Osteoblast (primary cell): ENCODE results near the gene RAC2. TPM values are rescaled to one million over a fixed set of nuclear protein-coding genes. Genes with fewer than 3 reads are reported as not detected.

Source experiments
- DNase-seq: peaks from one replicate; pipeline ENCODE4 v3.0.0; 2011; ENCODE audit warnings: low spot score, mixed read lengths; ENCODE audit not compliant: insufficient read length; ENCODE audit errors: missing footprints
- H2AFZ ChIP-seq: 2 replicates; pipeline ENCODE4 v1.6.0; 2011; ENCODE audit warnings: mild to moderate bottlenecking, low read length
- H3K27ac ChIP-seq: 2 replicates; pipeline ENCODE4 v1.5.1; 2011; ENCODE audit warnings: mild to moderate bottlenecking, low read depth, low read length, moderate library complexity
- H3K27me3 ChIP-seq: 2 replicates; pipeline ENCODE4 v1.6.0; 2012; ENCODE audit warnings: mild to moderate bottlenecking, control low read depth, inconsistent platforms, low read length, moderate library complexity; ENCODE audit not compliant: insufficient read depth
- H3K36me3 ChIP-seq: 2 replicates; pipeline ENCODE4 v1.5.1; 2011; ENCODE audit warnings: mild to moderate bottlenecking, low read length, control low read depth, moderate library complexity; ENCODE audit not compliant: insufficient read depth
- H3K4me1 ChIP-seq: 2 replicates; pipeline ENCODE4 v1.5.1; 2011; ENCODE audit warnings: mild to moderate bottlenecking, low read length, control low read depth, moderate library complexity; ENCODE audit not compliant: insufficient read depth
- H3K4me2 ChIP-seq: 2 replicates; pipeline ENCODE4 v1.6.0; 2011; ENCODE audit warnings: mild to moderate bottlenecking, low read length; ENCODE audit not compliant: insufficient read depth
- H3K4me3 ChIP-seq: fragments of 200-600 bp; sonication (generic); 3 replicates; pipeline ENCODE4 v1.5.1; 2012; ENCODE audit warnings: mild to moderate bottlenecking, low read length, inconsistent platforms; ENCODE audit not compliant: insufficient read depth
- H3K79me2 ChIP-seq: 2 replicates; pipeline ENCODE4 v1.6.0; 2012; ENCODE audit warnings: mild to moderate bottlenecking, low read length, control low read depth, inconsistent platforms; ENCODE audit not compliant: insufficient read depth
- H3K9me3 ChIP-seq: 2 replicates; pipeline ENCODE4 v1.5.1; 2011; ENCODE audit warnings: low read depth, low read length, control low read depth
- H4K20me1 ChIP-seq: 2 replicates; pipeline ENCODE4 v1.6.0; 2012; ENCODE audit warnings: mild to moderate bottlenecking, low read length, control low read depth; ENCODE audit not compliant: insufficient read depth
- CTCF ChIP-seq: IDR thresholded peaks from 2 replicates; pipeline ENCODE4 v1.5.1; 2011; ENCODE audit warnings: mild to moderate bottlenecking, low read depth, low read length, moderate library complexity; ENCODE audit errors: extremely low read depth
- total RNA-seq: library from RNA; depleted of rRNA; stranded (reverse); fragments of >200 nt; gene quantifications from 2 replicates; pipeline ENCODE4 v1.2.3, GENCODE V29; 2012

The RAC2 gene
- total RNA-seq, 1 donor, result 14.5 TPM

DNA sequence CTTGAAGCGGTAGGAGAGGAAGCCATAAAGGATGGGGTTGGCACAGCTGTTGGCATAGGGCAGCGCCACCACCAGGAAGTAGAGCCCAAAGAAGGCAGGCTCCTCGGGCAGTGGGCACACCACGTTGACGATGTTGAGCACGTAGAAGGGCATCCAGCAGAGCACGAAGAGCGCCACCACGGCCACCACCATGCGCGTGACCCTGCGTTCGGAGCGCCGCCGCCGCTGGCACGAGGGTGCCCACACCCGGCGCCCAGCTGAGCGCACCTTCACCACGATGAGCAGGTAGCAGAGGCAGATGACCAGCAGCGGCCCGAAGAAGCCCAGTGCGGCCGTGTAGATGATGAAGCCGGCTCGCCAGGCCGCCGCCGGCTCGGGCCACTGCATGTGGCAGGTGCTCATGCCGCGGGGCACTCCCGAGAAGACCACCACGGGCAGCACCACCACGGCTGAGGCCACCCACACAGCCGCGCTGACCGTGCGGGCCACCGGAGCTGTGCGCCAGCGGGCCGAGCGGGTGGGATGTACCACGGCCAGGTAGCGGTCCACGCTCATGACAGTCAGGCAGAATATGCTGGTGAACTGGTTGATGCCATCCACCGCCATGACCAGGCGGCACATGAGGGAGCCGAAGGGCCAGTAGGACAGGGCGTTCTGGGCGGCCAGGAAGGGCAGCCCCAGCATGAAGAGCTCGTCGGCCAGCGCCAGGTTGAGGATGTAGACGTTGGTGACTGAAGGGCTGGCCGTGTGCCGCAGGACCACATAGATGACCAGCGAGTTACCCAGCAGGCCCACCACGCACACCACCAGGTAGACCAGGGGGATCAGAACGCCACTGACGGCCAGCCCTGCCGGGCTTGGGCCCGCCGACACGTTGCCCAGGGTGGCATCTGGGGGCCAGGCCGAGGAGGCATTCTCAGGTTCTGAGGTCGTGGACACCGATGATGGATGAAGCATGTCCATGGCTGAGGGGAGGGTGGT lies 36.9 kb downstream of the RAC2 start:
- Histone ChIP-seq H3K9me3 (no peaks in the 10 kb centered on the region), H3K79me2 (no peaks in the 10 kb centered on the region), H3K27ac (no peak overlapping the region), H4K20me1 (peaks cover 3% of the 10 kb centered on the region), H3K4me1 (peaks cover 1% of the 10 kb centered on the region), H3K4me3 (no peak overlapping the region), H3K36me3 (no peaks in the 10 kb centered on the region), H3K4me2 (no peak overlapping the region), H2AFZ (no peak overlapping the region), H3K27me3 (peaks cover 15% of the 10 kb centered on the region)
- TF ChIP-seq CTCF, result no peak
- peak; percentile 58 for DNase-seq

DNA sequence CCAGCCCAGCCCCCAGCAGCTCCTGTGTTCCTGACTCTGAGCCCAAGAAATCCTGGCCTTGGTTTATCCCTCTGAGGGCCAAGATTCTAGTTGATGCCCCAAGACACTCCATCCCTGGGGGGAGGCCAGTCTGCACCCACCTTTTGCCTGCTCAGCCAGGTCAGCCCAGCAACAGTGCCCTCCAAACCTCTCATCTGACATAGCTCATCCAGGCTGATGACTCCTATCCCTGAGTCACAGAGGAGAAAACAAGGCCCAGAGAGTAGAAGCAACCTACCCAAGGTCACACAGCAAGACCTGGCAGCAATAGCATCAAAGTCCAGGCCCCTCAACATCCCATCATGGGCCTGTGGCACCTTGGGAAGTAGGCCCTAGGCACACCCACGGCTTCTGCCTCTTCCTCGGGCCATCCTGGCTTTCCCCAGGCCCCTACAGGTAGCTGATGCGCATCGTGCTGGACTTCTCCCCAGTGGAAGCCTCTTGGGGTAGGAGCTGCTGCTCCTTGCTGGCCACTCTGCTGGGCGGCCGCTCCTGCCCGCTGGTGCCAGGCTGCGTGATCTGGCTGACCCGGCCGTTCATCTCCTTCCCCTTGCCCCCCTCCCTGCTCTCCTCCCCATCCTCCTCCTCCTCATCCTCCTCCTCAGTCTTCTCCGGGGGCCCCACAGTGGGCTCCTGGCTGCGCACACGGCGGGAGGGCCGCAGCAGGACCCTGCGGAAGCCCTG lies 37.8 kb downstream of the RAC2 start:
- peaks cover 8% of the 10 kb centered on the region for H3K27me3 ChIP-seq
- no peaks in the 10 kb centered on the region for H3K79me2 ChIP-seq
- no peak overlapping the region for H3K4me2 ChIP-seq
- no peaks in the 10 kb centered on the region for H3K36me3 ChIP-seq
- no peak overlapping the region for H2AFZ ChIP-seq
- H3K4me3 ChIP-seq, result no peak overlapping the region
- no peaks in the 10 kb centered on the region for H3K4me1 ChIP-seq
- no peaks in the 10 kb centered on the region for H3K9me3 ChIP-seq
- H3K27ac ChIP-seq, result no peak overlapping the region
- DNase-seq, result peak; percentile 81
- H4K20me1 ChIP-seq, result peaks cover 3% of the 10 kb centered on the region
- TF ChIP-seq CTCF, result no peak

GRCh38 chr22:37205046-37205445 lies 39.0 kb downstream of the RAC2 start:
- Histone ChIP-seq H3K27me3 (peaks cover 3% of the 10 kb centered on the region), H2AFZ (no peak overlapping the region), H3K4me2 (no peak overlapping the region), H3K27ac (no peak overlapping the region), H3K4me1 (no peaks in the 10 kb centered on the region), H4K20me1 (no peaks in the 10 kb centered on the region), H3K9me3 (no peaks in the 10 kb centered on the region), H3K36me3 (no peaks in the 10 kb centered on the region), H3K4me3 (no peak overlapping the region), H3K79me2 (no peaks in the 10 kb centered on the region)
- no peak for DNase-seq
- TF ChIP-seq CTCF, result no peak

- DNase-seq, result peak; percentile 34
- Histone ChIP-seq H3K36me3 (no peaks in the 10 kb centered on the region), H4K20me1 (no peaks in the 10 kb centered on the region), H3K27me3 (peaks cover 3% of the 10 kb centered on the region), H3K27ac (no peak overlapping the region), H3K4me3 (no peak overlapping the region), H3K4me2 (no peak overlapping the region), H3K79me2 (no peaks in the 10 kb centered on the region), H2AFZ (no peak overlapping the region), H3K4me1 (peaks cover 4% of the 10 kb centered on the region), H3K9me3 (no peaks in the 10 kb centered on the region)
- TF ChIP-seq CTCF, result no peak
These were observed 39.9 kb downstream of the RAC2 start for GRCh38 chr22:37204045-37204655.
